Astrocyte (in vitro differentiated cells and primary cell): Measurements from ENCODE around the gene PCK2. TPM values are rescaled to one million over a fixed set of nuclear protein-coding genes. Genes with fewer than 3 reads are reported as not detected.

ENCODE experiments used
- DNase-seq: peaks from one replicate; pipeline ENCODE4 v3.0.0-alpha.2; 2010; ENCODE audit warnings: low read depth
- FAIRE-seq: peaks from 2 replicates; lab custom pipeline; 2011; peaks lifted over from hg19 to GRCh38; lab: Jason Lieb, UNC
- H2AFZ ChIP-seq: 2 replicates; pipeline ENCODE4 v1.6.0; 2012; ENCODE audit warnings: low read depth, low read length, inconsistent platforms
- H3K27ac ChIP-seq: 2 replicates; pipeline ENCODE4 v1.5.1; 2011; ENCODE audit warnings: low read depth, low read length, inconsistent platforms
- H3K27me3 ChIP-seq: 2 replicates; pipeline ENCODE4 v1.6.0; 2011; ENCODE audit warnings: low read length, inconsistent platforms; ENCODE audit not compliant: insufficient read depth
- H3K36me3 ChIP-seq: 2 replicates; pipeline ENCODE4 v1.5.1; 2011; ENCODE audit warnings: low read length, inconsistent platforms; ENCODE audit not compliant: insufficient read depth
- H3K4me1 ChIP-seq: 2 replicates; pipeline ENCODE4 v1.5.1; 2011; ENCODE audit warnings: low read length, inconsistent platforms; ENCODE audit not compliant: insufficient read depth
- H3K4me2 ChIP-seq: 2 replicates; pipeline ENCODE4 v1.6.0; 2012; ENCODE audit warnings: low read length, inconsistent platforms
- H3K4me3 ChIP-seq: 2 replicates; pipeline ENCODE4 v1.5.1; 2011; ENCODE audit warnings: low read depth, mild to moderate bottlenecking, low read length, inconsistent platforms; ENCODE audit not compliant: insufficient read depth
- H3K79me2 ChIP-seq: 2 replicates; pipeline ENCODE4 v1.6.0; 2012; ENCODE audit warnings: mild to moderate bottlenecking, low read length, inconsistent platforms; ENCODE audit not compliant: insufficient read depth
- H3K9ac ChIP-seq: 2 replicates; pipeline ENCODE4 v1.6.0; 2012; ENCODE audit warnings: mild to moderate bottlenecking, low read length, inconsistent platforms
- H3K9me3 ChIP-seq: 2 replicates; pipeline ENCODE4 v1.5.1; 2012; ENCODE audit warnings: low read depth, mild to moderate bottlenecking, low read length, inconsistent platforms; ENCODE audit not compliant: insufficient read depth
- H4K20me1 ChIP-seq: 2 replicates; pipeline ENCODE4 v1.6.0; 2012; ENCODE audit warnings: low read length, inconsistent platforms; ENCODE audit not compliant: insufficient read depth
- H3K27ac Mint-ChIP-seq: one replicate; pipeline ENCODE4 v1.8.0; 2021; ENCODE audit warnings: mild to moderate bottlenecking, mixed read lengths; ENCODE audit not compliant: unreplicated experiment
- H3K27me3 Mint-ChIP-seq: one replicate; pipeline ENCODE4 v1.8.0; 2021; ENCODE audit warnings: low read depth, mixed read lengths; ENCODE audit not compliant: unreplicated experiment
- H3K36me3 Mint-ChIP-seq: one replicate; pipeline ENCODE4 v1.8.0; 2021; ENCODE audit warnings: low read depth, mixed read lengths; ENCODE audit not compliant: unreplicated experiment
- H3K4me1 Mint-ChIP-seq: one replicate; pipeline ENCODE4 v1.8.0; 2021; ENCODE audit warnings: low read depth, mixed read lengths; ENCODE audit not compliant: unreplicated experiment
- H3K4me3 Mint-ChIP-seq: one replicate; pipeline ENCODE4 v1.8.0; 2021; ENCODE audit warnings: mild to moderate bottlenecking, moderate library complexity, mixed read lengths; ENCODE audit not compliant: unreplicated experiment
- H3K9me3 Mint-ChIP-seq: one replicate; pipeline ENCODE4 v1.8.0; 2021; ENCODE audit warnings: mild to moderate bottlenecking, mixed read lengths; ENCODE audit not compliant: unreplicated experiment
- EZH2 ChIP-seq: IDR thresholded peaks from 2 replicates; pipeline ENCODE4 v1.6.1; 2012; ENCODE audit warnings: mild to moderate bottlenecking, low read length, inconsistent platforms; ENCODE audit not compliant: insufficient read depth
- total RNA-seq: library from RNA; stranded (reverse); gene quantifications from 2 replicates; pipeline ENCODE4 v1.2.1, GENCODE V29; 2021
- TF ChIP-seq, protein P1 (sequence below): IDR thresholded peaks from 2 replicates; pipeline ENCODE4 v1.5.1; 2011; ENCODE audit warnings: low read depth, mild to moderate bottlenecking, inconsistent platforms, low read length, moderate library complexity; ENCODE audit not compliant: insufficient read depth

Gene PCK2
- total RNA-seq, 1 donor from 2014 or later, result 73.8 TPM

DNA sequence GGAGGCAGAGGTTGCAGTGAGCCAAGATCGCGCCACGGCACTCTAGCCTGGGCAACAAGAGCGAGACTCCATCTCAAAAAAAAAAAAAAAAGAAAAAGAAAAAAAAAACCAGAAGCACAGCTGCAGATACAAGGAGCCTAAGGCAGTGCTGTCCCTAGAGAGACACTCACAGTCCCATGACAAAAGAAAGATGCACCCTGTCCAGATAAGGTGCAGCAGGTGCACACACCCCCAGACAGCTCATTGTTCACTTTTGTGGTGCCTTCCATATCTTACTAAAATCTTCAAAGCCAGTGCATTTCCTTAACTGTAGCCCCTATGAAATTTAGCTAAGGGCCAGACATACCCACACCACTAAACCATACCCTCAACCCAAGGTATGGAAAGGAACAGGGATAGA lies 28.3 kb downstream of the PCK2 start:
- no peak for FAIRE-seq
- DNase-seq, result no peak
- Histone ChIP-seq H3K27me3 (no peaks in the 10 kb centered on the region), H2AFZ (no peak overlapping the region), H3K79me2 (no peaks in the 10 kb centered on the region), H3K9ac (no peak overlapping the region), H3K4me3 (no peak overlapping the region), H3K9me3 (no peaks in the 10 kb centered on the region), H3K4me2 (no peak overlapping the region), H3K27ac (no peak overlapping the region), H3K4me1 (no peaks in the 10 kb centered on the region), H4K20me1 (no peaks in the 10 kb centered on the region), H3K36me3 (peaks cover 30% of the 10 kb centered on the region)
- Mint-ChIP-seq H3K4me1 (no peaks in the 10 kb centered on the region), H3K27ac (no peak overlapping the region), H3K9me3 (no peaks in the 10 kb centered on the region), H3K4me3 (no peak overlapping the region), H3K36me3 (peaks cover 27% of the 10 kb centered on the region), H3K27me3 (no peaks in the 10 kb centered on the region)
- TF ChIP-seq EZH2, result no peak
- TF ChIP-seq, protein P1, sequence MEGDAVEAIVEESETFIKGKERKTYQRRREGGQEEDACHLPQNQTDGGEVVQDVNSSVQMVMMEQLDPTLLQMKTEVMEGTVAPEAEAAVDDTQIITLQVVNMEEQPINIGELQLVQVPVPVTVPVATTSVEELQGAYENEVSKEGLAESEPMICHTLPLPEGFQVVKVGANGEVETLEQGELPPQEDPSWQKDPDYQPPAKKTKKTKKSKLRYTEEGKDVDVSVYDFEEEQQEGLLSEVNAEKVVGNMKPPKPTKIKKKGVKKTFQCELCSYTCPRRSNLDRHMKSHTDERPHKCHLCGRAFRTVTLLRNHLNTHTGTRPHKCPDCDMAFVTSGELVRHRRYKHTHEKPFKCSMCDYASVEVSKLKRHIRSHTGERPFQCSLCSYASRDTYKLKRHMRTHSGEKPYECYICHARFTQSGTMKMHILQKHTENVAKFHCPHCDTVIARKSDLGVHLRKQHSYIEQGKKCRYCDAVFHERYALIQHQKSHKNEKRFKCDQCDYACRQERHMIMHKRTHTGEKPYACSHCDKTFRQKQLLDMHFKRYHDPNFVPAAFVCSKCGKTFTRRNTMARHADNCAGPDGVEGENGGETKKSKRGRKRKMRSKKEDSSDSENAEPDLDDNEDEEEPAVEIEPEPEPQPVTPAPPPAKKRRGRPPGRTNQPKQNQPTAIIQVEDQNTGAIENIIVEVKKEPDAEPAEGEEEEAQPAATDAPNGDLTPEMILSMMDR, result no peak

DNA sequence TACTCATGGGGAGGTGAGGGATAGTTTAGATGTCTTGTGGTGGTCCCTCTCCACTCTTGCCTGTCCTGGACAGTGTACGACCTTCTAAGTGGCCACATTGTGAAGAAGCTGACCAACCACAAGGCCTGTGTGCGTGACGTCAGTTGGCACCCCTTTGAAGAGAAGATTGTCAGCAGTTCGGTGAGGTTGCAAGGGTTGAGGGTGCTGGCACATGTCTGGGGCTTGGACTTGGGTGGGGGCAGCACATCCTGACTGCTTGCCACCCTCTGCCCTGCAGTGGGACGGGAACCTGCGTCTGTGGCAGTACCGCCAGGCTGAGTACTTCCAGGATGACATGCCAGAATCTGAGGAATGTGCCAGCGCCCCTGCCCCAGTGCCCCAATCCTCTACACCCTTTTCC lies 28.8 kb downstream of the PCK2 start:
- H3K27me3 Mint-ChIP-seq, result no peaks in the 10 kb centered on the region
- Histone ChIP-seq H2AFZ (no peak overlapping the region), H3K27ac (no peak overlapping the region), H3K27me3 (no peaks in the 10 kb centered on the region), H3K9me3 (no peaks in the 10 kb centered on the region), H3K4me1 (no peaks in the 10 kb centered on the region), H4K20me1 (no peaks in the 10 kb centered on the region), H3K36me3 (peaks cover 29% of the 10 kb centered on the region), H3K4me2 (no peak overlapping the region), H3K9ac (no peak overlapping the region), H3K79me2 (no peaks in the 10 kb centered on the region), H3K4me3 (no peak overlapping the region)
- DNase-seq (no peak), FAIRE-seq (no peak)
- no peak overlapping the region for H3K27ac Mint-ChIP-seq
- H3K4me1 Mint-ChIP-seq, result no peaks in the 10 kb centered on the region
- peaks cover 27% of the 10 kb centered on the region for H3K36me3 Mint-ChIP-seq
- TF ChIP-seq, protein P1, result no peak
- TF ChIP-seq EZH2, result no peak
- no peaks in the 10 kb centered on the region for H3K9me3 Mint-ChIP-seq
- no peak overlapping the region for H3K4me3 Mint-ChIP-seq

DNA sequence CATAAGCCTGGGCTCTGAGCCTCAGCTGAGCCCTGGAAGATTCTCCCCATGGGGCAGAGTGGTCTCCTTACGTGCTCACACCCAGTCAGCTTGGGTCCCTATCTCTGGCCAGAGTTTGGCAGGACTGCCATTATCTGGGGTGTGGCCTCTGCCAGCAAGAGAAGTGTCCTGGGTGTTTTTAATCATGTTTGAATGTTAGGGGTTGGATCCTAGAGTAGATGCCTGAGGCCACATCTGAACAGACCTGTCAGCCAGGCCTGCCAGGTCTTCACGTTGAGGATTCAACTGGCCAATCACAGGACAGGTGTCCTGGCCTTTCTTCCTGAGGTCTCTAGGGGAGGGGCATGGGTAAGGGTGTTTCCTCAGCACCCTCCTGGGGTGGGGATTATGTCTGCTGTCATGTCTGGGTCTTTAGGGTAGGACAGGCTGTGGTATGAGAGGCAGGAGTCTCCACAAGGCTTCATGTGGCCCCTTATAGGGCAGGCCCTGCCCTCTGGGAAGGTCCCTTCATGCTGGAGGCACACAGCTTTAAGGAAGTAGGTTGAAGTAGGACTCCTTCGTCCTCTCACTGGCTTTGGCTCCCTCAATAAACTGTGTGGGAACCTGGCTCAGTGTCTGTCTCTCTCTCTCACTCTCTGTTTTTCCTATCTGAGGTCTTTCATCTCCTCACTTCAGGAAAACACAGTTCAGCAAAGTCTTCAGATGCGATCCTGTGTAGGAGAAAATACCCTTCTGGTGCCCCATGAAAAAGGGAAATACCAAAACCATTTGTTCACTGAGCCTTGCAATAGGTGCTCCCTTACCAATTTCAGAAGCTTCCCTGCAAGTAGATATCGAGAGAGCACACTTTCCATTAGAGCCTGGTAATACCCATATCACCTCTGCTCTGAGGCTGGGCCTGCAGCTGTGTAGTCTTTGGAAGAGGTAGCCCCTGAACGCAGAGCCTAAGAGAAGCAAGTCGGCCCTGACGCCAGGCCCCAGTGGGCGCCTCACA lies 29.6 kb downstream of the PCK2 start:
- peaks cover 21% of the 10 kb centered on the region for H3K36me3 ChIP-seq
- no peaks in the 10 kb centered on the region for H3K9me3 ChIP-seq
- H3K27ac ChIP-seq, result no peak overlapping the region
- FAIRE-seq, result no peak
- H3K4me1 Mint-ChIP-seq, result no peaks in the 10 kb centered on the region
- H3K27ac Mint-ChIP-seq, result no peak overlapping the region
- no peaks in the 10 kb centered on the region for H3K9me3 Mint-ChIP-seq
- no peaks in the 10 kb centered on the region for H3K4me1 ChIP-seq
- H3K4me3 ChIP-seq, result no peak overlapping the region
- no peak overlapping the region for H3K4me3 Mint-ChIP-seq
- no peak overlapping the region for H3K4me2 ChIP-seq
- no peak overlapping the region for H2AFZ ChIP-seq
- TF ChIP-seq, protein P1, result no peak
- TF ChIP-seq EZH2, result no peak
- H3K27me3 ChIP-seq, result no peaks in the 10 kb centered on the region
- H3K36me3 Mint-ChIP-seq, result peaks cover 24% of the 10 kb centered on the region
- no peak for DNase-seq
- H3K79me2 ChIP-seq, result no peaks in the 10 kb centered on the region
- H4K20me1 ChIP-seq, result no peaks in the 10 kb centered on the region
- no peak overlapping the region for H3K9ac ChIP-seq
- H3K27me3 Mint-ChIP-seq, result no peaks in the 10 kb centered on the region
